ENCODE results near the gene ZNF552. TPM values are rescaled to one million over a fixed set of nuclear protein-coding genes. Genes with fewer than 3 reads are reported as not detected.
A peak's percentile ranks its signal among the peaks of the same experiment; 100 is the strongest.
"Not testable (repeated sequence)": the region's sequence is repeated elsewhere in the genome, so short reads cannot be mapped to it uniquely, and the experiment has no call there.

Gene ZNF552
- total RNA-seq (16.6 TPM), polyA plus RNA-seq (10 to 100 TPM in 1 of 4 donors, 1 to 10 TPM in 3; 4.8 to 11.7 (median 6.8) TPM)

DNA sequence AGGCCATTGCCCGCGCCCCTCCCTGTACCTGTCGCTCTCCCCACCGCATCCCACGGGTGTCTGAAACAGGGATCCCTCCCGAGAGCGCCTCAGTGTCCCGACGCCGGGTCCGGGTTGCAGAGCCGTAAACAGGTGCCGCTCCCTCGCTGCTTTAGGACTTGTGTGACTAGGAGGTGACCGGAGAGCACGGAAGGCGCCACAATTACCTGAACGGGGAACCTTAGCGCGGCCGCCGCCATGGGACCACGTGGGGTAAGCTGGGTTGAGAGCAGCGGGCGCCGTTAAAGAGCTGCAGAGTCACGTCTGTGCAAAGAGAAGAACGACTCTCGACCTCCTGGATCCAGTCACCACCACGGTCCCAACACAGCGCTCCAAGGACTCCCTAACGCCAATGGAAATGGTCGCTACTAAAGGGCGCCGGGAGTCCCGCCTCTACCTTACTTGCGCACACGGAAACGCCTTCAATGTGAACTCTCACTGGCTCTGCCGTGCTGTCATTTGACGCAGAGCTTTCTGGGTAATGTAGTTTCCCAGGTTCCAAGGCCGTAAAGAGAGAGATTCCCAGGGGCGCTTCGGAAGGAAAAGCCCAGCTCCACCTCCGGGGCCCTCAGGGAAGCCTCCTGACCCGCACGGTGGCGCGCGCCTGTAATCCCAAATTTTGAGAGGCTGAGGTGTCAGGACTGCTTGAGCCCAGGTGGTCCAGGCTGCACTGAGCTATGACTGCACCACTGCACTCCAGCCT, at the start of gene ZNF552:
Gene ZNF552, minus strand, starts transcription at position 409 of the 742 bp plus-strand sequence. Its CDS starts 170 bp downstream, at position 239.
- Mint-ChIP-seq H3K27ac (peak within 1 kb of the TSS; percentile 93 to 97 (median 95)), H3K9me3 (peaks cover 0 to 6% (median 0%) of the 10 kb centered on the region in 7 donors), H3K4me3 (peak within 1 kb of the TSS; percentile 96 to 99 (median 98)), H3K27me3 (no peaks in the 10 kb centered on the region), H3K4me1 (peaks cover 17 to 58% (median 33%) of the 10 kb centered on the region in 4 donors), H3K36me3 (peaks cover 16% of the 10 kb centered on the region)
- H3K4me1 ChIP-seq (ENCODE audit: control insufficient read depth, insufficient read depth, low read length, poor library complexity, severe bottlenecking) = peaks cover 30% of the 10 kb centered on the region
- H3K4me3 ChIP-seq (ENCODE audit: low read depth, low read length) = peak within 1 kb of the TSS; percentile 90
- peak; percentile 73 to 91 (median 79) for DNase-seq
- peak within 1 kb of the TSS; percentile 78 for H3K27ac ChIP-seq (ENCODE audit: insufficient read depth, low read length, poor library complexity, severe bottlenecking)
- H3K36me3 ChIP-seq (ENCODE audit: control insufficient read depth, insufficient read depth, low read length) = peaks cover 11% of the 10 kb centered on the region
- H3K9me3 ChIP-seq (ENCODE audit: control insufficient read depth in 2 of 2, low read length in 2 of 2) = no peaks in the 10 kb centered on the region
- ATAC-seq (ENCODE audit: low read depth in 2 of 2) = peak; percentile 83 to 87
- H3K27me3 ChIP-seq (ENCODE audit: control insufficient read depth, insufficient read depth, low read length) = no peaks in the 10 kb centered on the region

- not testable (repeated sequence) for H3K4me3 ChIP-seq (ENCODE audit: low read depth, low read length); H3K27ac ChIP-seq (ENCODE audit: insufficient read depth, low read length, poor library complexity, severe bottlenecking); H3K4me3 Mint-ChIP-seq; H3K4me1 Mint-ChIP-seq; H3K27me3 Mint-ChIP-seq; H3K27me3 ChIP-seq (ENCODE audit: control insufficient read depth, insufficient read depth, low read length); H3K4me1 ChIP-seq (ENCODE audit: control insufficient read depth, insufficient read depth, low read length, poor library complexity, severe bottlenecking); H3K27ac Mint-ChIP-seq; ATAC-seq (ENCODE audit: low read depth in 2 of 2); DNase-seq
- H3K9me3 ChIP-seq (ENCODE audit: control insufficient read depth in 2 of 2, low read length in 2 of 2) = peaks cover 61 to 85% of the 10 kb centered on the region in 2 experiments
- Mint-ChIP-seq H3K36me3 (peaks cover 53% of the 10 kb centered on the region), H3K9me3 (peaks cover 0 to 77% (median 21%) of the 10 kb centered on the region in 7 donors)
- peaks cover 86% of the 10 kb centered on the region for H3K36me3 ChIP-seq (ENCODE audit: control insufficient read depth, insufficient read depth, low read length)
Measured at GRCh38 chr19:57862351-57862750, 47.6 kb upstream of the ZNF552 start.

DNA sequence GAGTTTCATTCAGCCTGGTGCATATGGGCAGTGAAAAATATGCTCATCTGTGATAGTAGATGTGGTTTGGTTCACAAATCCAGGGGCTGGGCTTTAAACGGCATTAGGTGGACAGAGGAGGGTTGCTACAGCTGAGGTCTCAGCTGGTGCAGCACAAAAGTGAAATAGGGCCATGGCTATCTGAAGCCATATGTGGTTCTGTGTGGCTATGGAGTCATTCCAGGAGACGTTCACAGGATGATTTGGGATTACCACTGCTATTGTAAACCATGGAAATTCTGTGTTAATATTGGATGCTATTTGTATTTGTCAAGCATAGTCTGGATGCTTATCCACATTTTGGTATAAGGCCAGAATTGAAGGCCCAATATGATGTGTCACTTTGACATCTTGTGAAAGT, 39.4 kb upstream of the ZNF552 start:
- Mint-ChIP-seq H3K4me1 (peaks cover 17 to 37% (median 25%) of the 10 kb centered on the region in 4 donors), H3K36me3 (peaks cover 61% of the 10 kb centered on the region), H3K9me3 (peaks cover 0 to 48% (median 20%) of the 10 kb centered on the region in 7 donors)
- H3K4me3 Mint-ChIP-seq; H3K27me3 ChIP-seq (ENCODE audit: control insufficient read depth, insufficient read depth, low read length); ATAC-seq (ENCODE audit: low read depth in 2 of 2); H3K27ac Mint-ChIP-seq; H3K4me3 ChIP-seq (ENCODE audit: low read depth, low read length); H3K27me3 Mint-ChIP-seq; DNase-seq; H3K27ac ChIP-seq (ENCODE audit: insufficient read depth, low read length, poor library complexity, severe bottlenecking): not testable (repeated sequence)
- Histone ChIP-seq H3K36me3 (ENCODE audit: control insufficient read depth, insufficient read depth, low read length) (peaks cover 56% of the 10 kb centered on the region), H3K4me1 (ENCODE audit: control insufficient read depth, insufficient read depth, low read length, poor library complexity, severe bottlenecking) (peaks cover 15% of the 10 kb centered on the region), H3K9me3 (ENCODE audit: control insufficient read depth in 2 of 2, low read length in 2 of 2) (peaks cover 20 to 37% of the 10 kb centered on the region in 2 experiments)

- peak overlapping the region in 1 of 4 donors; percentile 22 for H3K4me3 Mint-ChIP-seq
Measured at GRCh38 chr19:57851812-57852603, 37.3 kb upstream of the ZNF552 start.

DNA sequence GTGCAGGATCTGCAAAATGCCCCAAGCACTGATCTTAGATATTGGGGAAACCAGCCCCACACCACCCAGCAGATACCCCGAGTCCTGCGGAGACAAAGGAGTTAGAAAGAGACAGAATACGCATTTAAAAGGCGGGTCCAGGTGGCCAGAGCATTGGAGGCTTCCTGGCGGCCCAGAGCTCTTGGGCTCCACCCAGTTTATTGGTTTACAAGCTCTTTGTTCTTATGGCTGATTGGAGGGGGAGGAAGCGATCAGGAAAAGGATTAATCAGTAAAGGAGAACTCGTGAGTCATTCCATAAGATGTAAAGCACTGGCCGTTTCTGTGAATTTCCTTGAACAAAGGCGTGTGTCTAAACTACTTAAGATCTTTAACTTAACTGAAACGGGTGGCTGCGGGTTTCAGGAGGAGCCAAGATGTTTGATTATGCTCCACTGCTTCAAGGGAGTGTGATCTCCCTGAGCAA, 35.9 kb upstream of the ZNF552 start:
- H3K36me3 Mint-ChIP-seq = peaks cover 37% of the 10 kb centered on the region
- H3K9me3 Mint-ChIP-seq = peaks cover 0 to 29% (median 12%) of the 10 kb centered on the region in 7 donors

More at GRCh38 chr19:57851812-57852603, 37.3 kb upstream of the ZNF552 start:
- Histone ChIP-seq H3K36me3 (ENCODE audit: control insufficient read depth, insufficient read depth, low read length) (peaks cover 38% of the 10 kb centered on the region), H3K4me1 (ENCODE audit: control insufficient read depth, insufficient read depth, low read length, poor library complexity, severe bottlenecking) (peaks cover 15% of the 10 kb centered on the region), H3K9me3 (ENCODE audit: control insufficient read depth in 2 of 2, low read length in 2 of 2) (peaks cover 14 to 23% of the 10 kb centered on the region in 2 experiments)
- not testable (repeated sequence) for H3K4me3 ChIP-seq (ENCODE audit: low read depth, low read length); ATAC-seq (ENCODE audit: low read depth in 2 of 2); H3K27me3 ChIP-seq (ENCODE audit: control insufficient read depth, insufficient read depth, low read length); H3K27ac ChIP-seq (ENCODE audit: insufficient read depth, low read length, poor library complexity, severe bottlenecking); H3K27me3 Mint-ChIP-seq; DNase-seq
- peak overlapping the region in 1 of 3 donors; percentile 47 for H3K27ac Mint-ChIP-seq
- peaks cover 17 to 38% (median 26%) of the 10 kb centered on the region in 4 donors for H3K4me1 Mint-ChIP-seq
- peaks cover 47% of the 10 kb centered on the region for H3K36me3 Mint-ChIP-seq
- H3K9me3 Mint-ChIP-seq = peaks cover 0 to 38% (median 15%) of the 10 kb centered on the region in 7 donors

DNA sequence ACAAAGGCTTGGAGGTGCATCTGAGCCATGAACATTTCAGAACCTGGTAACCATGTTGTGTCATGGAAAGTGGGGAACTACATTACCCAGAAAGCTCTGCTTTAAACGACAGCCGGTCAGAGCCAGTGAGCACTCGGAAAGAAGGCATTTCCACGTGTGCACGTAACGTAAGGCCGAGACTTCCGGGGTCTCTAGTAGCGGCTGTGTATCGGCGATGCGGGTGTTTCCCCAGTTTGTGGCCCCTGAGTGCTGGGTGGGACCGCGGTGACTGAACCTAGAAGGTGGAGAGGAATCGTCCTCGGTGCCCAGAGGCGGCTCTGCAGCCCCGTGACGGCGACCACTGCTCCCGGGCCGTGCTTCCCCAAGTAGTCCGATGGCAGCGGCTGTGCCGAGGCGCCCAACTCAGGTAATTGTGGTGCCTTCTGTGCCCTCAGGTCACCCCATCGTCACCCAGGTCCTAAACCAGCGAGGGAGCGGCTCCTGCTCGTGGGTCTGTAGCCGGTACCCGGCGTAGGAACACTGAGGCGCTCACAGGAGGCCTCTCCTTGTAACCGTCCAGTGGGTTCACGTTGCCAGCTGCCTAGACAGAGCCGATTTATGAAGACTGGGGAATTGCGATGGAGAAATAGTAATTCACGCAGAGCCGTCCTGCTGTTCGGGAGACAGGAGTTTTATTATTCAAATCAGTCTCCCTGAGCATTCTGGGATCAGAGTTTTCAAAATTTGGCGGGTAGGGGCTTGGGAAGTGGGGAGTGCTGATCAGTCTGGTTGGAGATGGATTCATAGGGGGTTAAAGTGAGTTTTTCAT, 35.2 kb upstream of the ZNF552 start, which contains the start of gene ZNF587:
Gene ZNF587, plus strand, starts transcription at position 194 of the 808 bp plus-strand sequence. Its CDS starts 180 bp downstream, at position 374.
- Histone ChIP-seq H3K4me3 (ENCODE audit: low read depth, low read length) (peak within 1 kb of the TSS; percentile 92), H3K36me3 (ENCODE audit: control insufficient read depth, insufficient read depth, low read length) (peaks cover 18% of the 10 kb centered on the region), H3K4me1 (ENCODE audit: control insufficient read depth, insufficient read depth, low read length, poor library complexity, severe bottlenecking) (peaks cover 15% of the 10 kb centered on the region), H3K27ac (ENCODE audit: insufficient read depth, low read length, poor library complexity, severe bottlenecking) (peak within 1 kb of the TSS; percentile 89)
- not testable (repeated sequence) for H3K27me3 ChIP-seq (ENCODE audit: control insufficient read depth, insufficient read depth, low read length); H3K9me3 ChIP-seq (ENCODE audit: control insufficient read depth in 2 of 2, low read length in 2 of 2); H3K27me3 Mint-ChIP-seq
- DNase-seq (peak; percentile 77 to 93 (median 87)), ATAC-seq (ENCODE audit: low read depth in 2 of 2) (peak; percentile 100)
- Mint-ChIP-seq H3K4me1 (peaks cover 17 to 38% (median 27%) of the 10 kb centered on the region in 4 donors), H3K4me3 (peak within 1 kb of the TSS; percentile 91 to 95 (median 94)), H3K36me3 (peaks cover 37% of the 10 kb centered on the region), H3K27ac (peak within 1 kb of the TSS; percentile 95 to 98 (median 97)), H3K9me3 (peaks cover 0 to 28% (median 11%) of the 10 kb centered on the region in 7 donors)

More for the DNA sequence above, 35.9 kb upstream of the ZNF552 start:
- no peaks in the 10 kb centered on the region for H3K27me3 Mint-ChIP-seq
- peak overlapping the region; percentile 84 to 98 (median 97) for H3K27ac Mint-ChIP-seq
- no peaks in the 10 kb centered on the region for H3K27me3 ChIP-seq (ENCODE audit: control insufficient read depth, insufficient read depth, low read length)
- peak overlapping the region; percentile 92 for H3K4me3 ChIP-seq (ENCODE audit: low read depth, low read length)
- H3K4me3 Mint-ChIP-seq = peak overlapping the region; percentile 91 to 95 (median 94)
- peaks cover 15% of the 10 kb centered on the region for H3K4me1 ChIP-seq (ENCODE audit: control insufficient read depth, insufficient read depth, low read length, poor library complexity, severe bottlenecking)
- H3K27ac ChIP-seq (ENCODE audit: insufficient read depth, low read length, poor library complexity, severe bottlenecking) = peak overlapping the region; percentile 89
- H3K9me3 ChIP-seq (ENCODE audit: control insufficient read depth in 2 of 2, low read length in 2 of 2) = peaks cover 9 to 10% of the 10 kb centered on the region in 2 experiments
- ATAC-seq (ENCODE audit: low read depth in 2 of 2) (no peak), DNase-seq (peak in 2 of 3 donors; percentile 4 to 27)
- peaks cover 24% of the 10 kb centered on the region for H3K36me3 ChIP-seq (ENCODE audit: control insufficient read depth, insufficient read depth, low read length)
- H3K4me1 Mint-ChIP-seq = peaks cover 17 to 38% (median 27%) of the 10 kb centered on the region in 4 donors
